ENCODE results near the gene ZNF628.
"Not testable (repeated sequence)": the region's sequence is repeated elsewhere in the genome, so short reads cannot be mapped to it uniquely, and the experiment has no call there.

Gene ZNF628

GRCh38 chr19:55486043-55486970 is 9.9 kb downstream of the ZNF628 start:
- no peak for DNase-seq

- DNase-seq = no peak
These were observed 10.8 kb downstream of the ZNF628 start for GRCh38 chr19:55486971-55487923.

- no peak for DNase-seq
These were observed 11.7 kb downstream of the ZNF628 start, which contains the start of gene SSC5D for GRCh38 chr19:55487924-55488687. Gene SSC5D (plus strand): TSS chr19:55488436. CDS start chr19:55488590, 154 bp downstream.

- no peak for DNase-seq
These were observed 12.7 kb downstream of the ZNF628 start for GRCh38 chr19:55488986-55489710.

GRCh38 chr19:55489711-55490477 is 13.5 kb downstream of the ZNF628 start:
- DNase-seq = no peak

- no peak for DNase-seq
These were observed 14.3 kb downstream of the ZNF628 start for GRCh38 chr19:55490478-55491432.

GRCh38 chr19:55491546-55492360 is 15.3 kb downstream of the ZNF628 start:
- DNase-seq = no peak

GRCh38 chr19:55492362-55492944 is 16.0 kb downstream of the ZNF628 start:
- peak; percentile 7 for DNase-seq

- DNase-seq = no peak
These were observed 16.7 kb downstream of the ZNF628 start for GRCh38 chr19:55493052-55493644.

GRCh38 chr19:55493645-55494171 is 17.3 kb downstream of the ZNF628 start:
- no peak for DNase-seq

- DNase-seq = no peak
These were observed 17.9 kb downstream of the ZNF628 start for GRCh38 chr19:55494172-55494761.

GRCh38 chr19:55495646-55496349 is 19.4 kb downstream of the ZNF628 start:
- DNase-seq = no peak

- DNase-seq = not testable (repeated sequence)
These were observed 20.4 kb downstream of the ZNF628 start for GRCh38 chr19:55496820-55497219.

- no peak for DNase-seq
These were observed 21.3 kb downstream of the ZNF628 start for GRCh38 chr19:55497763-55498162.

- DNase-seq = no peak
These were observed 21.9 kb downstream of the ZNF628 start for GRCh38 chr19:55498246-55498840.

GRCh38 chr19:55500368-55500952 is 24.0 kb downstream of the ZNF628 start:
- no peak for DNase-seq
